Spleen (tissue), 11 donors: Measurements from ENCODE around the gene LTF. TPM values are rescaled to one million over a fixed set of nuclear protein-coding genes. Genes with fewer than 3 reads are reported as not detected.

Source experiments
- DNase-seq: peaks from one replicate; pipeline ENCODE4 v3.0.0-alpha.2; 2020
- H3K27ac ChIP-seq, 8 donors: fragments of 200-600 bp; sonication (generic) in 7 of 8; 1 replicate in 4 of 8; 2 replicates in 4 of 8; pipeline versions ENCODE4 v1.5.0 to v1.8.0; 2016 to 2021; ENCODE audit warnings: inconsistent platforms in 4 of 8, mild to moderate bottlenecking in 4 of 8, moderate library complexity in 1 of 8
- H3K27me3 ChIP-seq, 7 donors: fragments of 200-600 bp; sonication (generic) in 6 of 7; replicated peaks in 1 of 7; 1 replicate in 4 of 7; 2 replicates in 3 of 7; pipeline versions ENCODE4 v1.5.0 to v1.8.0; 2016 to 2021; ENCODE audit warnings: inconsistent platforms in 3 of 7, mild to moderate bottlenecking in 1 of 7
- H3K36me3 ChIP-seq, 6 donors: fragments of 200-600 bp; sonication (generic) in 5 of 6; 1 replicate in 4 of 6; 2 replicates in 2 of 6; pipeline versions ENCODE4 v1.5.0 to v1.8.0; 2016 to 2021; ENCODE audit warnings: inconsistent platforms in 2 of 6
- H3K4me1 ChIP-seq, 6 donors: fragments of 200-600 bp; sonication (generic) in 5 of 6; 1 replicate in 3 of 6; 2 replicates in 3 of 6; pipeline versions ENCODE4 v1.5.0 to v1.8.0; 2016 to 2021; ENCODE audit warnings: inconsistent platforms in 3 of 6
- H3K4me3 ChIP-seq, 8 donors: fragments of 200-600 bp; sonication (generic) in 7 of 8; 1 replicate in 4 of 8; 2 replicates in 4 of 8; pipeline versions ENCODE4 v1.5.0 to v1.8.0; 2016 to 2021; ENCODE audit warnings: inconsistent platforms in 4 of 8, mild to moderate bottlenecking in 4 of 8, moderate library complexity in 2 of 8
- H3K9me3 ChIP-seq, 8 donors: fragments of 200-600 bp; sonication (generic) in 7 of 8; 1 replicate in 4 of 8; 2 replicates in 4 of 8; pipeline versions ENCODE4 v1.5.0 to v1.8.0; 2016 to 2021; ENCODE audit warnings: inconsistent platforms in 4 of 8
- CTCF ChIP-seq, 11 experiments: fragments of 200-600 bp in 7 of 11; fragments of 450-650 bp in 4 of 11; sonication (generic) in 4 of 11; IDR thresholded peaks in 8 of 11; conservative IDR thresholded peaks in 3 of 11; 1 replicate in 7 of 11; 2 replicates in 4 of 11; pipeline versions ENCODE4 v1.4.0 to v1.8.0; 2016 to 2021; ENCODE audit warnings: antibody characterized with exemption in 11 of 11, inconsistent platforms in 4 of 11, mild to moderate bottlenecking in 1 of 11
- POLR2A ChIP-seq, 3 donors: fragments of 450-650 bp; IDR thresholded peaks; one replicate each; pipeline ENCODE4 v1.5.1; 2017; ENCODE audit warnings: antibody characterized with exemption in 3 of 3, mild to moderate bottlenecking in 1 of 3
- POLR2AphosphoS5 ChIP-seq, 3 donors: sonication (generic); formaldehyde crosslinking; IDR thresholded peaks; one replicate each; pipeline ENCODE4 v1.5.1; 2017; ENCODE audit warnings: antibody characterized with exemption in 3 of 3
- WGBS, 5 donors: extraction: QIAGEN DNeasy Blood & Tissue Kit in 3 of 5; methylation state at CpG; one replicate each; pipeline versions ENCODE4 v1.1.5 to v1.1.7; 2013 to 2018; 5-methylcytosine and 5-hydroxymethylcytosine counted together
- intact Hi-C: fragments of 100-400 bp; cut with DNase I; formaldehyde crosslinking; loops from one replicate; pipeline ENCODE4 v1.15.0; 2023; ENCODE audit warnings: low total_unique reads
- polyA plus RNA-seq, 3 donors: library from polyadenylated mRNA; stranded (reverse); fragments of 200-250 nt; gene quantifications; one replicate each; pipeline ENCODE4 v1.2.1, GENCODE V29; 2013
- total RNA-seq, 7 donors: library from RNA; depleted of rRNA in 3 of 7; stranded (reverse); fragments of >200 nt in 3 of 7; fragmentation: NEBNext Ultra II Directional in 4 of 7; extraction: Animal tissue kit (Norgen Biotek cat#: 25700) in 4 of 7; gene quantifications; one replicate each; pipeline versions ENCODE4 v1.1.0 to v1.2.1, GENCODE V29; 2016 to 2021
- donor health status: healthy with polysubstance abuse.
- donor health status: DM: no; HTN: no; CAD: no; lungs with moderate emphysema.
- donor health status: DM: no; HTN: no; CAD: no.
- donor health status: Bipolar disorder and iron deficiency.
- donor health status: healthy.
- donor health status: DM: no; HTN: no; CAD: no.
- donor health status: DM: yes; HTN: yes; CAD: no.

The LTF gene
- total and polyA plus RNA-seq, 10 donors, result 15.2 to 598 (median 56.0) TPM

- no peak for DNase-seq
- H3K27ac ChIP-seq, result no peak overlapping the region
- no peak overlapping the region for H3K4me3 ChIP-seq
- H3K9me3 ChIP-seq, result no peaks in the 10 kb centered on the region
- TF ChIP-seq POLR2AphosphoS5 (IDR thresholded peaks at IDR 0.05), result no peak
- TF ChIP-seq CTCF (IDR thresholded peaks at IDR 0.05 in 8 of 11, conservative IDR thresholded peaks at IDR 0.05 in 3 of 11), result no peak
- no peak for TF ChIP-seq POLR2A (IDR thresholded peaks at IDR 0.05)
- no peaks in the 10 kb centered on the region for H3K36me3 ChIP-seq
- intact Hi-C loops, result loop anchor here (2.0 kb wide), 1 partner anchor 141 kb away; no protein-coding TSS in a partner anchor
- WGBS, 5 donors, result 32 to 75% (median 59%) methylated on average over 1 of the region's 1 CpG
- H3K27me3 ChIP-seq, result no peaks in the 10 kb centered on the region
- peaks cover 5 to 28% (median 15%) of the 10 kb centered on the region in 6 donors for H3K4me1 ChIP-seq
Observed at GRCh38 chr3:46489875-46490274, 25.2 kb upstream of the LTF start.

- WGBS, 5 donors, result 93 to 100% (median 95%) methylated on average over 4 of the region's 4 CpGs; no CpG with 5 or more reads in 1 of the 5 donors
- Histone ChIP-seq H3K36me3 (no peaks in the 10 kb centered on the region), H3K27me3 (no peaks in the 10 kb centered on the region), H3K4me1 (peaks cover 5 to 33% (median 17%) of the 10 kb centered on the region in 6 donors), H3K27ac (peak overlapping the region in 2 of 8 donors; percentile 16 to 20), H3K9me3 (no peaks in the 10 kb centered on the region), H3K4me3 (no peak overlapping the region)
- intact Hi-C loops, result loop anchor here (2.0 kb wide), 1 partner anchor 141 kb away; no protein-coding TSS in a partner anchor
- TF ChIP-seq CTCF (IDR thresholded peaks at IDR 0.05 in 8 of 11, conservative IDR thresholded peaks at IDR 0.05 in 3 of 11) (no peak), POLR2AphosphoS5 (IDR thresholded peaks at IDR 0.05) (no peak), POLR2A (IDR thresholded peaks at IDR 0.05) (no peak)
- DNase-seq, result no peak
Observed at GRCh38 chr3:46489381-46489780, 24.7 kb upstream of the LTF start.

- Histone ChIP-seq H3K4me1 (peaks cover 5 to 37% (median 18%) of the 10 kb centered on the region in 6 donors), H3K9me3 (no peaks in the 10 kb centered on the region), H3K36me3 (no peaks in the 10 kb centered on the region), H3K27ac (peak overlapping the region in 2 of 8 donors; percentile 16 to 20), H3K27me3 (no peaks in the 10 kb centered on the region), H3K4me3 (peak overlapping the region in 6 of 8 donors; percentile 2 to 58 (median 11))
- DNase-seq, result peak; percentile 98
- TF ChIP-seq POLR2AphosphoS5 (IDR thresholded peaks at IDR 0.05) (peak; percentile 63 to 83 (median 77)), CTCF (IDR thresholded peaks at IDR 0.05 in 8 of 11, conservative IDR thresholded peaks at IDR 0.05 in 3 of 11) (peak; percentile 97 to 100 (median 98)), POLR2A (IDR thresholded peaks at IDR 0.05) (no peak)
- intact Hi-C loops, result loop anchor here (2.0 kb wide), 1 partner anchor 142 kb away; no protein-coding TSS in a partner anchor
- WGBS, 5 donors, result 10 to 17% (median 11%) methylated on average over 15 to 26 of the region's 26 CpGs
Observed at GRCh38 chr3:46488735-46489361, 24.1 kb upstream of the LTF start.

- Histone ChIP-seq H3K27ac (no peak overlapping the region), H3K36me3 (no peaks in the 10 kb centered on the region), H3K27me3 (no peaks in the 10 kb centered on the region), H3K4me1 (peaks cover 5 to 48% (median 18%) of the 10 kb centered on the region in 6 donors), H3K9me3 (no peaks in the 10 kb centered on the region), H3K4me3 (no peak overlapping the region)
- 80 to 97% (median 89%) methylated on average over 4 of the region's 4 CpGs for WGBS, 5 donors
- intact Hi-C loops, result no loop called here
- no peak for DNase-seq
- no peak for TF ChIP-seq CTCF (IDR thresholded peaks at IDR 0.05 in 8 of 11, conservative IDR thresholded peaks at IDR 0.05 in 3 of 11)
- TF ChIP-seq POLR2AphosphoS5 (IDR thresholded peaks at IDR 0.05), result no peak
- TF ChIP-seq POLR2A (IDR thresholded peaks at IDR 0.05), result no peak
Observed at GRCh38 chr3:46485779-46486175, 21.1 kb upstream of the LTF start.
